ENCODE measurements around the gene CTAGE1.

The CTAGE1 gene

GRCh38 chr18:22429564-22429963, 11.8 kb upstream of the CTAGE1 start:
- no peak overlapping the region for H3K27ac ChIP-seq
- TF ChIP-seq CTCF (conservative IDR thresholded peaks at IDR 0.05; ENCODE audit: low read depth): no peak
- CTCF ChIA-PET: interaction anchor here (0.7 kb wide), 1 partner anchor 253 kb away, joined by 3 read pairs; no protein-coding TSS in a partner anchor
- no peak for DNase-seq (ENCODE audit: low spot score)
- POLR2A ChIA-PET (ENCODE audit: low non-redundant PET): no interaction called here

GRCh38 chr18:22428672-22429071, 11.0 kb upstream of the CTAGE1 start:
- ChIA-PET POLR2A (ENCODE audit: low non-redundant PET) (no interaction called here), CTCF (no interaction called here)
- no peak overlapping the region for H3K27ac ChIP-seq
- no peak for DNase-seq (ENCODE audit: low spot score)
- TF ChIP-seq CTCF (conservative IDR thresholded peaks at IDR 0.05; ENCODE audit: low read depth): no peak

- POLR2A ChIA-PET (ENCODE audit: low non-redundant PET): no interaction called here
- CTCF ChIA-PET: interaction anchor here (0.7 kb wide), 1 partner anchor 64 kb away, joined by 3 read pairs; no protein-coding TSS in a partner anchor
- H3K27ac ChIP-seq: no peak overlapping the region
- no peak for TF ChIP-seq CTCF (conservative IDR thresholded peaks at IDR 0.05; ENCODE audit: low read depth)
- DNase-seq (ENCODE audit: low spot score): no peak
Observed at GRCh38 chr18:22427822-22428549, 10.3 kb upstream of the CTAGE1 start.

GRCh38 chr18:22424565-22424963, 6.8 kb upstream of the CTAGE1 start:
- TF ChIP-seq CTCF (conservative IDR thresholded peaks at IDR 0.05; ENCODE audit: low read depth): no peak
- no peak for DNase-seq (ENCODE audit: low spot score)
- ChIA-PET POLR2A (ENCODE audit: low non-redundant PET) (no interaction called here), CTCF (interaction anchor here (0.6 kb wide), 1 partner anchor 133 kb away, joined by 5 read pairs; no protein-coding TSS in a partner anchor)
- H3K27ac ChIP-seq: no peak overlapping the region

- no peak for DNase-seq (ENCODE audit: low spot score)
- ChIA-PET POLR2A (ENCODE audit: low non-redundant PET) (no interaction called here), CTCF (no interaction called here)
- TF ChIP-seq CTCF (conservative IDR thresholded peaks at IDR 0.05; ENCODE audit: low read depth): no peak
- no peak overlapping the region for H3K27ac ChIP-seq
Observed at GRCh38 chr18:22423878-22424564, 6.3 kb upstream of the CTAGE1 start.

- CTCF ChIA-PET: no interaction called here
- no peak for DNase-seq (ENCODE audit: low spot score)
- POLR2A ChIA-PET (ENCODE audit: low non-redundant PET): no interaction called here
- no peak overlapping the region for H3K27ac ChIP-seq
- TF ChIP-seq CTCF (conservative IDR thresholded peaks at IDR 0.05; ENCODE audit: low read depth): no peak
Observed at GRCh38 chr18:22422909-22423548, 5.3 kb upstream of the CTAGE1 start.

Measured in RWPE1 (cell line).